HG02763 (cell line): Measurements from ENCODE around the gene ATG12.
"Not testable (repeated sequence)": the region's sequence is repeated elsewhere in the genome, so short reads cannot be mapped to it uniquely, and the experiment has no call there.

Source experiments
- ATAC-seq: cut with Tn5 transposase; IDR thresholded peaks from one replicate; pipeline ENCODE4 v1.9.1; 2021; ENCODE audit warnings: mild to moderate bottlenecking, moderate library complexity; ENCODE audit not compliant: unreplicated experiment

Gene ATG12

DNA sequence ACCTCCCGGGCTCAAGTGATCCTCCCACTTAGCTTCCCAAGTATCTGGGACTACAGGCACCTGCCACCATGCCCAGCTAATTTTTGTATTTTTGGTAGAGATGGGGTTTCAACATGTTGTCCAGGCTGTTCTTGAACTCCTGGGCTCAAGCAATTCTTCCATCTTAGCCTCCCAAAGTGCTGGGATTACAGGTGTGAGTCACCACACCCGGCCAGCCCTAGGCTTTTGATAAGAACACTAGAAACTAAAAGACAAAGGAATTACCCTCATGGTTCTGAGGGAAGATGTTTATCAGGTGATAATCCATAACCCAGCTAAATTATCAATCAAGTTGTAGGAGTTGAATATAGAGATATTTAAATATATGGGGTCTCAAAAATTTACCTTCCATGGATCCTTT lies 33.3 kb downstream of the ATG12 start:
- ATAC-seq, result not testable (repeated sequence)

DNA sequence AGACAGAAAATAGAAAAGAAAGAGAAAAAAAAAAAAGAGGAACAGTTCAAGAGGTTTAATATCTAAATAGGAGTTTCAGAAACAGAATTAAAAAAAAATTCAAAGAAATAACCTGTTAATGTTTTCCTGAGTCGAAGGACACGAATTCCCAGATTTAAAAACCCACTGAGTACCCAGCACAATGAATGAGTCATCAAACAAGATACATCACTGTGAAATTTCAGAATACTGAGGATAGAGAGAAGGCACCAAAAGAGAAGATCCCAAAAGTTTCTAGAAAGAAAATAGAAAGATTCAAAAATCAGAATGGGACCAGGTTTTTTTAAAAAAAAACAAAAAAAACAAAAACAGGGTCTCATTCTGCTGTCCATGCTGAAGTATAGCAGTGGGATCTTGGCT lies 33.7 kb downstream of the ATG12 start:
- ATAC-seq, result no peak

- no peak for ATAC-seq
Measured at GRCh38 chr5:115806986-115807653, 34.2 kb downstream of the ATG12 start.

DNA sequence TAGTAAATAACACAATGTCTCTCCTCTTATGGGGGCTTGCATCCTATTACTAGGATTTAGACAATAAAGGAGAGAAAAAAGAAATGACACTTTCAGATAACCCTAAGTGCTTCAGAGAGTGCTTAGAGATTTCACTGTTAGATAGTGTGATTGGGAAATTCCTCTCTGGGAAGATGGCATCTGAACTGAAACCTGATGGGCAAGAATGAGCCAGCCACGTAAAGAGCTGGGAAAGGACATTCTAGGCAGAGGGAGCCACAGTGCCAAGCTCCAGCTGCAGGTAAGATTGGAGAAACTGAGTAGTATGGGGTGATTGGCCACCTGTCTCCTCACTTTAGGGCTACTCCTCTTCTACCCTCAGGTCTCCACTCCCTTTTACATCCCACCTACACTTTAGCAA lies 39.4 kb downstream of the ATG12 start:
- no peak for ATAC-seq

- no peak for ATAC-seq
Measured at GRCh38 chr5:115801152-115801551, 40.2 kb downstream of the ATG12 start.

- no peak for ATAC-seq
Measured at GRCh38 chr5:115800108-115800507, 41.3 kb downstream of the ATG12 start.

DNA sequence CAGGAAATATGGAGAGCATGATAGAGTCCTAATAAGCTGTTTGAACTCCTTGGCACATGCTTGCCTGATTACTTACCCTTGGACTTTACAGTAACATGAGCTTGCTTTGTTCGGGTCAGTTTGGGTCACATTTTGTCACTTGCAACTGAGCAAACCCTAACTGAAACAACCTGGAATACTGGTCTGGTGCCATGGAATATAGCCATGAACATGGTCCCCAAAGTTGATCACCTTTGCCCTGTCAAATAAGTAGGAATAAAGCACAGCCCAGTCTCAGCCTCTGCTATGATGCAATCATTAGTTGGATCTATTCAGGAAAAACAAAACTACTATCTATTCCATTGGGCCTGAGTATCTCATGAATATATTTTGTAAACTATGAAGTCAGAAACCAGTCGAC lies 43.1 kb downstream of the ATG12 start:
- ATAC-seq, result no peak

- no peak for ATAC-seq
Measured at GRCh38 chr5:115796656-115797055, 44.7 kb downstream of the ATG12 start.

- ATAC-seq, result no peak
Measured at GRCh38 chr5:115795700-115796099, 45.7 kb downstream of the ATG12 start.

DNA sequence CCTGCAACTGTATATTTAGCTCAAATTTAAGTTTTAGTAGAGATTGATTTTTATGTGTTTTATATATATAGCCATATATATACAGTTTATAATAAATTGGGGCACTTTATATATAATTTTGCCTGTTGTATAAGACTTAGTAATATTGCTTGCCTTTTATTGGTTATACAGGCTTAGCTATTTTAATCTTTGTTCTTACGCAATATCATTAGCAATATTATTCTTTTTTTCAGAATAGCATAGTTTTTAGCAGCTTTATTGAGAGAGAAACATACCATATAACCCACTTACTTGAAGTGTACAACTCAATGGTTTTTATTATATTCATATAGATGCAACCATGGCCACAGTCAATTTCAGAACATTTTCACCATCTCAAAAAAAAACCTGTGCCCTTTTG lies 52.9 kb downstream of the ATG12 start:
- no peak for ATAC-seq

DNA sequence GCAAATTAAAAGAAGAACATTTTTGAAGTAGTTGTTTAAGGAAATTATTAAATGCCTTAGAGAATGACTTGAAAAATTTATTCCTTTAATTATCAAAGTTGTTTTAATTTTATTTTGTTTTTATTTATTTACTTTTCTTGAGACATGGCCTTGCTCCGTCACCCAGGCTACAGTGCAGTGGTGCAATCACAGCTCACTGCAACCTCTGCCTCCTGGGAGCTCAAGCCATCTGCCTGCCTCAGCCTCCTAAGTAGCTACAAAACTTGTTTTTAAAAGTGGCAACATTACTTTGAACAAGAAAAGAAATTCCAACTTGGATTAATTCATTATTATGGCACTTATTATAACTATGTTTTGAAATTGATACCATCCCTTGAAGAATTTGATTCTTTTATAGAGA lies 53.9 kb downstream of the ATG12 start:
- ATAC-seq, result no peak

DNA sequence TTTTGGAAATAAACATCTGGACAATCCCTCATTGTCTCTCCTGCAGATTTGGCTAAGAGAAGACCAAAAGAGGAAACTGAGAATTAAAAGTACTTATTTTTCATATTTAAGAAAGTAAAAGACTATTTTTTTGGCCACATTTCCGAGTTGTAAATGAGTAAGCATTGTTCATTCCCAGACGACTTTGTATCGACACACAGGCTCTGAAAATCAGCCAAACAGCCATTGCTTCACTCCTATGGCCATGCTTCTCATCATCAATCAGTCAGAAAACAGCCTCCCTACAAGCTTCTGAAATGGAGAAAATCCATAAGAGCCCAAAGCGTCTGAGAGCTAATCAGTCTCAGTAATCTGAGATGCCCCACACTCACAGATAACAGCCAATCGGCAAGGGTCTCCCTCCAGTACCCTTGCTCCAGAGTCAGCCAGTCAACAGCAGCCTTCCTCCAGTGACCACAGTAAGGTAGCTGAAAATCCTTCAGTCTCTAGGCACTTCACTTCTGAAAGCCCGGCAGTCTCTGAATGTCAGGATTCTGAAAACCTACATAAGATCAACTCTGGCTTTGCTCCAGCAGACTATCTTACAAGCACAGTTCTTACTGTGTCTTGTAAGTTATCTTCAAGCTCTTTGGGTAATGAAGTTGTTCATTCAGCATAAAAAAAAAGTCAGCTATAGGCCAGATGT lies 55.8 kb downstream of the ATG12 start:
- ATAC-seq, result no peak

DNA sequence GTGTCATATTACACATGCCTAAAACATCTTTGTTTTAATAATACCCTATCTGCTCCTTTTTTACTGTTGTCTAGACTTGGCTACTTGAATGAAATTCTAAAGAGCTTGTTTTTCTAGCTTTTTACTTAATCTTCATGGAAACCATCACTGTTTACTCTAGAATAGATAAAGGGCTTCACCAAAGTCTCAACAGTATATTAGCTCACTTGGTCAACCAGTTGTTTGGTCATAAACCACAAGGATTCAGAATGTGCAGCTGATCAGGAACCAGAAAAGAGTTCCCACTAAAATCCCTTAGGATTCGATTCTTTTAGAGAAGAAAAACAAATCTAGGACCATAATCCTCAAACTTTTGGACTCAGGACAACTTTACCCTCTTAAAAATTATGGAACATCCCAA lies 62.9 kb downstream of the ATG12 start:
- ATAC-seq, result no peak
